ENCODE results near the gene SPHK1.
A peak's percentile ranks its signal among the peaks of the same experiment; 100 is the strongest.

Gene SPHK1

DNA sequence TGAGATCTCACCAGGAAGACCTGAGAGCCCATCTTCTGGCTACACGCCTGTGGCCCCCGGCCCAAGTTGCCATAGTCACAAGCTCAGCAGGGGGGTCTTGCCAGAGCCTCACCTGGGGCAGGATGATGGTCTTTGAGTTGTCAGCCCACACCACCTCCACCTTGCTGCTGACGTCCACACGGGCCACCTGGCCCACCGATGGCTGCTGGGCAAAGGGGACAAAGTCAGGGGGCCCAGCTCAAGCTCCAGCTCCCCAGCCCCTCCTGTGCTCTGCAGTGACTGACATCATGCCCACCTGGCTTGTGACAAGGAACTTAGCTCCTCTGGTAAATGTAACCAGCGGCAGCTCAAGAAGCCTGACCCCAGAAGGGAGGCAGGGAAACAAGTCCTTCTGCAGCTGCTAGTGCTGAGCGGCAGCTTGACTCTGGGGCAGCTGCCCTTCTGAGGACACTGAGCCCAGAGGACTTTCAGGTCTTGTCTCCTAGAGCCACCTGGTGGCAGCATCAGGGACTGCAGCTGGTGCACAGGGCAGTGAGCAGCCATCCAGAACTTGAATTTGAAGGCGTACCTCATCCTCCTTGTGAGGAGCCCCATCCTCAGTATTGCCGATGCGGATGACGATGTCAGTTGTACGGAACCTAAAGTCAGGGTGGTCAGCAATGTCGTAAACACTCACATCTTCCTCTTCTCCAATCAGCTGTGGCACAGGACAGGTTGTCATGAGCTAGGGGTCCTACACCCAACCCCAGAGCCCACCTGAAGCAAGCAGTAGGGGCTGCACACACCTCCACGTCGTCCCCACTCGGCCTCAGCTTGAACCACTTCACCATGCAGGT lies 13.5 kb downstream of the SPHK1 start:
- peak; percentile 89 for DNase-seq
- Histone ChIP-seq H3K27ac (no peak overlapping the region), H3K4me3 (ENCODE audit: low read depth, low read length) (no peak overlapping the region), H3K27me3 (replicated peaks) (no peaks in the 10 kb centered on the region), H3K36me3 (replicated peaks) (peaks cover 80% of the 10 kb centered on the region)
- in situ Hi-C loops (cut with HindIII; ENCODE audit: low pct_ligation_motif_present, low sequenced_read_pairs), result no loop called here
- TF ChIP-seq, protein P1, sequence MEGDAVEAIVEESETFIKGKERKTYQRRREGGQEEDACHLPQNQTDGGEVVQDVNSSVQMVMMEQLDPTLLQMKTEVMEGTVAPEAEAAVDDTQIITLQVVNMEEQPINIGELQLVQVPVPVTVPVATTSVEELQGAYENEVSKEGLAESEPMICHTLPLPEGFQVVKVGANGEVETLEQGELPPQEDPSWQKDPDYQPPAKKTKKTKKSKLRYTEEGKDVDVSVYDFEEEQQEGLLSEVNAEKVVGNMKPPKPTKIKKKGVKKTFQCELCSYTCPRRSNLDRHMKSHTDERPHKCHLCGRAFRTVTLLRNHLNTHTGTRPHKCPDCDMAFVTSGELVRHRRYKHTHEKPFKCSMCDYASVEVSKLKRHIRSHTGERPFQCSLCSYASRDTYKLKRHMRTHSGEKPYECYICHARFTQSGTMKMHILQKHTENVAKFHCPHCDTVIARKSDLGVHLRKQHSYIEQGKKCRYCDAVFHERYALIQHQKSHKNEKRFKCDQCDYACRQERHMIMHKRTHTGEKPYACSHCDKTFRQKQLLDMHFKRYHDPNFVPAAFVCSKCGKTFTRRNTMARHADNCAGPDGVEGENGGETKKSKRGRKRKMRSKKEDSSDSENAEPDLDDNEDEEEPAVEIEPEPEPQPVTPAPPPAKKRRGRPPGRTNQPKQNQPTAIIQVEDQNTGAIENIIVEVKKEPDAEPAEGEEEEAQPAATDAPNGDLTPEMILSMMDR (IDR thresholded peaks at IDR 0.05; ENCODE audit: low read depth, low read length, missing control alignments), result peak; percentile 99

DNA sequence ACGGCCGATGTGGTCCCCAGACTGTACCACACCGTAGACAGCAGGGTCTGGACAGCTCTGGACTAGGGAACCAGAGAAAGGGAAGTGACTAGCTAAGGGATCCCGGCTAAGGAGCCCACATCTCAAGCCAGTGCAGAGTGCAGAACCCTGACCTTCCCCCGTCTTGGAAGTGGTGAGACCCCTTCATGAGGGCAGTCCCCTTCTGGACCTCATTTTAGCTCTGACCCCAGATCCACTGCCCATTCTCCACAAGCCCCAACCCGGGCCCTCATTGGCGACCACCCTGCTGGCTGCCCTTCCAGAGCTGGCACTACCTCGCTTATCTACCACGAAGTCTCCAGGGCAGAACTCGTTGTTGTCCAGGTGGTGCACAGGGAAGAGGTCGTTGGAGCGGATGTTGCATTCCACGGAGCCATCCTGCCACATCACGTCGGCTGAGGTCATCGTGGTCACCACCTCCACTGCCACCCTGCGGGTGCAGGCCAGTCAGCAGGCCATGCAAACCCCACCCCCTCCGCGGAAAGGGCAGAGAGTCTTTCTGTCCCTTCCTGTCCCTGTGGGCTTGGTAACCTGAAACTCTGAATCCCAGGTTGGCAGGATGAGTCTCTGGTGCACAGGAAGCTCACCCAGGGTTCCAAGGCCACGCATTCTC lies 14.2 kb downstream of the SPHK1 start:
- no peaks in the 10 kb centered on the region for H3K27me3 ChIP-seq (replicated peaks)
- TF ChIP-seq, protein P1 (IDR thresholded peaks at IDR 0.05; ENCODE audit: low read depth, low read length, missing control alignments), result no peak
- peaks cover 78% of the 10 kb centered on the region for H3K36me3 ChIP-seq (replicated peaks)
- no peak for DNase-seq
- no peak overlapping the region for H3K4me3 ChIP-seq (ENCODE audit: low read depth, low read length)
- in situ Hi-C loops (cut with HindIII; ENCODE audit: low pct_ligation_motif_present, low sequenced_read_pairs), result no loop called here
- H3K27ac ChIP-seq, result no peak overlapping the region

DNA sequence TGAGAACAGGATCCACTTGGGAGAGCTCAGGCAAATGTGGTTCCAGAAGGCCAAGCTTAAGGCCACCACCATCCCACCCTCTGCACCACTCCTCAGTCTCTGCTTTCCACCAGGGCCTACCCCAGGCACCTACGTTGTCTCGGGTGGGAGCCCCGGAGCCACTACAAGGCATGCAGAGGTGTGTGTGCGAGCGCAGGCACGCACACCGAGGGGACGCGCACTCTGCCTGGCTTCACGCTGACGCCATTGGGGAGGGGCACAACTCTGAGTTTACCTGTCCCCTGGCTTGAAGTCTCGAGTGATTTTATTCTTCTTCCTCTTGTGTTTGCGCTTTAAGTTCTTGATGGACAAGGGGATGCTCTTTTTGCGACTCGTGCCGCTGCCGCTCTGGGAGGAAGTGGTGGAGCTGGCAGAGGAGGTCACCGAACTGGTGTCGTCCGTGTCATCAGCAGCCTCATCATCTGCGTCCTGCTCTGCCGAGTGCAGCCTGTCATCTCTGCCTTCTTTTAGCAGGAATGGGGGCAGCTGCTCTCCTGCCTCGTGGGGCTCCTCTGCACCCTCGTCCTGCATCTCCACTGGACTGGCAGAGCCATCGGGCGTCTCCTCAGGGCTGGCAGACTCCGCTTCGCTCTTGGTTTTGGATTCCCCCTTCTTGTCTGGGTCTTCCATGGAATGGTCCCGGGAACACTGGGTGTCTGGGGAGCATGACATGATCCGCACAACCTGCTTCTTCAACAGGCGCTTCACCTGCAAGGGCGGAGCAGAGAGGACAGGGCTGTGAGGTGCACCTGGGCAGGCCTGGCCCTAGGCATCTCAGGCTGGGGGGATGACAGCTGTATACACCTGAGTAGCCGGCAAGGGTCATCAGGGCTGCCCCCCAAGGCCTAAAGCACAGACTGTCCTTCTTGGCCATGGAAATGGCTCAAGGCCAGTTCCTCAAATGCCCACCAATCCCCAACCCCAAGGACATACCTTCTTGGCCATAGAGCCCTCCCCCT lies 15.1 kb downstream of the SPHK1 start:
- TF ChIP-seq, protein P1 (IDR thresholded peaks at IDR 0.05; ENCODE audit: low read depth, low read length, missing control alignments), result no peak
- no peak overlapping the region for H3K4me3 ChIP-seq (ENCODE audit: low read depth, low read length)
- no peak overlapping the region for H3K27ac ChIP-seq
- peaks cover 79% of the 10 kb centered on the region for H3K36me3 ChIP-seq (replicated peaks)
- in situ Hi-C loops (cut with HindIII; ENCODE audit: low pct_ligation_motif_present, low sequenced_read_pairs), result no loop called here
- DNase-seq, result no peak
- H3K27me3 ChIP-seq (replicated peaks), result no peaks in the 10 kb centered on the region

DNA sequence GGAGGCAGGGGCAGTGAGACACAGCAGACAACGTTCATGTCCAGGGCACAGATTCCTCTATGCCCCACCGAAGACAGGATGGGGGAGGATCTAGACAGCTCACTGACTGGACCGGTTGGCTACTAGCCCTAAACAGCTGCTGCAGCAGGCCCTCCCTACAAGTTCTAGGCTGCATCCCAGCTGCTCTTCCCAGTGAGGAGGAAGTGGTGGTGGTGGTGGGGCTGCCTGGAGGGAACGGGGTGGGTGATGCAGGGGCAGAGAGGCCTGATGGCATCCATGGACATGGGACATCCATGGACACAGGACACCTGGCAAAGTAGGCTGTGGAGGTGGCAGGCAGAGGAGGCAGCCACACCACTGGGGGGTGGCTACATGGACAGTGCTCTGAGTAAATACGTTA lies 18.3 kb downstream of the SPHK1 start:
- H3K27me3 ChIP-seq (replicated peaks), result no peaks in the 10 kb centered on the region
- TF ChIP-seq, protein P1 (IDR thresholded peaks at IDR 0.05; ENCODE audit: low read depth, low read length, missing control alignments), result no peak
- no peak for DNase-seq
- no peak overlapping the region for H3K4me3 ChIP-seq (ENCODE audit: low read depth, low read length)
- peaks cover 58% of the 10 kb centered on the region for H3K36me3 ChIP-seq (replicated peaks)
- no peak overlapping the region for H3K27ac ChIP-seq
- in situ Hi-C loops (cut with HindIII; ENCODE audit: low pct_ligation_motif_present, low sequenced_read_pairs), result no loop called here

DNA sequence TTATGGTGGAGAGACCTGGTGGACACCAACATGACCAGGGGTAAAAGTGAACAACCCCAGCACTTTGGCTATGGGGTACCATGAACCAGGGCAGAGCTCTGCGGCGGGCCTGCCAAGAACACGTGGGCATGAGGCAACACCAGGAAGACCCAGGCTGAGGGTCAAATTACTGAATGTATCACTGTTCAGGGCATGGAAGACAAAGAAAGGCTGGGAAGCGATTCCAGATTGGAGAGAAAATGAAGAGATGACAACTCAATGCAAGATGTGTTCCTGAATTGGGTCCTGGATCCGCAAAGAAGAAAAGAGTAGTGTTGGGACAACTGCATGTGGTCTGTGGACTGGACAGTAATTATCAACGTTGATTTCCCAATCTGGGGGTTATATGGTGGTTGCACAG lies 19.8 kb downstream of the SPHK1 start:
- TF ChIP-seq, protein P1 (IDR thresholded peaks at IDR 0.05; ENCODE audit: low read depth, low read length, missing control alignments), result no peak
- in situ Hi-C loops (cut with HindIII; ENCODE audit: low pct_ligation_motif_present, low sequenced_read_pairs), result no loop called here
- no peak overlapping the region for H3K27ac ChIP-seq
- H3K27me3 ChIP-seq (replicated peaks), result no peaks in the 10 kb centered on the region
- no peak for DNase-seq
- no peak overlapping the region for H3K4me3 ChIP-seq (ENCODE audit: low read depth, low read length)
- H3K36me3 ChIP-seq (replicated peaks), result peaks cover 43% of the 10 kb centered on the region

Data from brain microvascular endothelial cell (primary cell).